Endothelial cell of umbilical vein (primary cell): ENCODE results near the gene PPP5C. TPM values are rescaled to one million over a fixed set of nuclear protein-coding genes. Genes with fewer than 3 reads are reported as not detected.

Source experiments
- BruUV-seq: library from RNA; stranded (reverse); fragments of 400-500 nt; replicated peaks from 2 replicates; lab custom pipeline; 2021; lab: Mats Ljungman, UMichigan
- CTCF ChIA-PET: fragments of 300-600, 350-600 bp; sonication (Branson Sonifier 250); formaldehyde crosslinking; loops from one replicate; lab custom pipeline; 2021; ENCODE audit warnings: antibody characterized with exemption, inconsistent platforms; lab: Charles Lee
- POLR2A ChIA-PET: fragments of 300-600, 350-600 bp; sonication (Branson Sonifier 250); formaldehyde crosslinking; loops from one replicate; lab custom pipeline; 2021; ENCODE audit warnings: antibody characterized with exemption, inconsistent platforms; lab: Charles Lee
- DNase-seq: peaks from one replicate; pipeline ENCODE4 v3.0.0-alpha.2; 2011; ENCODE audit warnings: low read depth, low spot score
- FAIRE-seq: peaks from 2 replicates; lab custom pipeline; 2011; peaks lifted over from hg19 to GRCh38; lab: Jason Lieb, UNC
- H2AFZ ChIP-seq: 2 replicates; pipeline ENCODE4 v1.6.0; 2012; ENCODE audit warnings: low read depth, low read length, control low read depth, inconsistent platforms
- H3K27ac ChIP-seq: 2 replicates; pipeline ENCODE4 v1.5.1; 2011; ENCODE audit warnings: low read depth, mild to moderate bottlenecking, control low read depth, low read length, moderate library complexity; ENCODE audit not compliant: insufficient read depth
- H3K27me3 ChIP-seq, 2 experiments: 2 replicates each; pipeline versions ENCODE4 v1.6.0 to v1.6.1; 2011; ENCODE audit warnings: low read length in 2 of 2, mixed read lengths in 1 of 2; ENCODE audit not compliant: control insufficient read depth in 2 of 2, insufficient read depth in 2 of 2
- H3K36me3 ChIP-seq, 2 experiments: 2 replicates in 1 of 2; 3 replicates in 1 of 2; pipeline ENCODE4 v1.5.1; 2011; ENCODE audit warnings: low read length in 2 of 2, mild to moderate bottlenecking in 1 of 2, moderate library complexity in 1 of 2; ENCODE audit not compliant: control insufficient read depth in 2 of 2, insufficient read depth in 2 of 2; ENCODE audit errors: extremely low read depth in 1 of 2
- H3K4me1 ChIP-seq: 3 replicates; pipeline ENCODE4 v1.5.1; 2011; ENCODE audit warnings: mild to moderate bottlenecking, low read length; ENCODE audit not compliant: control insufficient read depth, insufficient read depth; ENCODE audit errors: extremely low read depth
- H3K4me2 ChIP-seq: 2 replicates; pipeline ENCODE4 v1.6.1; 2011; ENCODE audit warnings: low read length, control low read depth, mixed read lengths; ENCODE audit not compliant: insufficient read depth
- H3K4me3 ChIP-seq, 3 experiments: fragments of 200-600 bp in 1 of 3; sonication (generic), shearing (Covaris generic) in 1 of 3; replicated peaks in 1 of 3; 2 replicates each; pipeline ENCODE4 v1.5.1; 2011 to 2016; ENCODE audit warnings: control low read depth in 3 of 3, low read length in 3 of 3, mild to moderate bottlenecking in 2 of 3, inconsistent platforms in 1 of 3, low read depth in 1 of 3, moderate library complexity in 1 of 3; ENCODE audit not compliant: insufficient read depth in 1 of 3
- H3K79me2 ChIP-seq: 2 replicates; pipeline ENCODE4 v1.6.0; 2012; ENCODE audit warnings: low read length, inconsistent platforms; ENCODE audit not compliant: control insufficient read depth, insufficient read depth
- H3K9ac ChIP-seq: replicated peaks from 2 replicates; pipeline ENCODE3; 2011; ENCODE audit warnings: low read length, control low read depth; ENCODE audit not compliant: insufficient read depth; ENCODE audit errors: extremely low read depth
- H3K9me1 ChIP-seq: replicated peaks from 3 replicates; pipeline ENCODE4 v1.6.0; 2011; ENCODE audit warnings: mild to moderate bottlenecking, low read length; ENCODE audit not compliant: control insufficient read depth, insufficient read depth; ENCODE audit errors: extremely low read depth
- H3K9me3 ChIP-seq: replicated peaks from 2 replicates; pipeline ENCODE4 v1.5.1; 2012; ENCODE audit warnings: low read length, inconsistent platforms; ENCODE audit not compliant: control insufficient read depth, insufficient read depth
- H4K20me1 ChIP-seq: replicated peaks from 2 replicates; pipeline ENCODE3; 2011; ENCODE audit warnings: mild to moderate bottlenecking, low read length; ENCODE audit not compliant: control insufficient read depth, insufficient read depth; ENCODE audit errors: extremely low read depth
- EZH2 ChIP-seq: IDR thresholded peaks from 2 replicates; pipeline ENCODE4 v1.6.1; 2012; ENCODE audit warnings: borderline replicate concordance, low read depth, mild to moderate bottlenecking, moderate library complexity, low read length, inconsistent platforms; ENCODE audit not compliant: severe bottlenecking
- FOS ChIP-seq: IDR thresholded peaks from 2 replicates; pipeline ENCODE4 v1.6.1; 2011; ENCODE audit warnings: mild to moderate bottlenecking, low read length, moderate library complexity, borderline replicate concordance; ENCODE audit not compliant: insufficient read depth
- GATA2 ChIP-seq: IDR thresholded peaks from 2 replicates; pipeline ENCODE4 v1.7.0; 2011; ENCODE audit warnings: low read depth, mild to moderate bottlenecking, moderate library complexity, mixed read lengths, low read length; ENCODE audit not compliant: insufficient read length, insufficient read depth
- JUN ChIP-seq: IDR thresholded peaks from 2 replicates; pipeline ENCODE4 v1.6.1; 2011; ENCODE audit warnings: borderline replicate concordance, low read depth; ENCODE audit not compliant: insufficient read length, insufficient read depth
- MYC ChIP-seq: IDR thresholded peaks from one replicate; pipeline ENCODE4 v1.6.1; 2011; ENCODE audit warnings: mild to moderate bottlenecking, low read depth, low read length
- POLR2A ChIP-seq: IDR thresholded peaks from 2 replicates; pipeline ENCODE4 v1.6.1; 2012; ENCODE audit warnings: low read depth, mild to moderate bottlenecking, control low read depth, low read length
- POLR2AphosphoS5 ChIP-seq: IDR thresholded peaks from 2 replicates; pipeline ENCODE4 v1.6.1; 2012; ENCODE audit warnings: low read depth, mild to moderate bottlenecking, control low read depth, low read length, moderate library complexity; ENCODE audit not compliant: insufficient read depth
- dilution Hi-C: fragments of 300-500 bp; cut with MboI; formaldehyde crosslinking; loops from one replicate; pipeline ENCODE4 v1.15.0; 2019; ENCODE audit warnings: low sequenced_read_pairs; ENCODE audit not compliant: extremely low pct_ligation_motif_present
- intact Hi-C: fragments of 100-400 bp; cut with micrococcal nuclease; formaldehyde crosslinking; loops from one replicate; pipeline ENCODE4 v1.10.0; 2022
- polyA plus RNA-seq, 4 experiments: library from polyadenylated mRNA; depleted of rRNA in 3 of 4; stranded (reverse) in 3 of 4; unstranded in 1 of 4; fragments of >200 nt; gene quantifications; 2 replicates each; pipeline versions ENCODE4 v1.2.1 to v1.2.3, GENCODE V29; 2011 to 2012; ENCODE audit warnings: missing spikeins in 1 of 4
- total RNA-seq: library from RNA; stranded (reverse); gene quantifications from 2 replicates; pipeline ENCODE4 v1.2.3, GENCODE V29; 2021
- TF ChIP-seq, protein P1 (sequence below): IDR thresholded peaks from 2 replicates; pipeline ENCODE4 v1.6.1; 2011; ENCODE audit not compliant: insufficient read depth, insufficient read length
- TF ChIP-seq, protein P2 (sequence below), 2 donors: IDR thresholded peaks; 1 replicate in 1 of 2; 2 replicates in 1 of 2; pipeline ENCODE4 v1.5.1; 2011; ENCODE audit warnings: low read length in 2 of 2, mild to moderate bottlenecking in 2 of 2, moderate library complexity in 2 of 2, control low read depth in 1 of 2, inconsistent platforms in 1 of 2, low read depth in 1 of 2; ENCODE audit not compliant: insufficient read depth in 1 of 2; ENCODE audit errors: extremely low read depth in 1 of 2

The PPP5C gene
- total and polyA plus RNA-seq, 2 donors (not counting 3 experiments of a cell fraction or from before 2014, with no cell fraction given): 114 to 172 TPM

DNA sequence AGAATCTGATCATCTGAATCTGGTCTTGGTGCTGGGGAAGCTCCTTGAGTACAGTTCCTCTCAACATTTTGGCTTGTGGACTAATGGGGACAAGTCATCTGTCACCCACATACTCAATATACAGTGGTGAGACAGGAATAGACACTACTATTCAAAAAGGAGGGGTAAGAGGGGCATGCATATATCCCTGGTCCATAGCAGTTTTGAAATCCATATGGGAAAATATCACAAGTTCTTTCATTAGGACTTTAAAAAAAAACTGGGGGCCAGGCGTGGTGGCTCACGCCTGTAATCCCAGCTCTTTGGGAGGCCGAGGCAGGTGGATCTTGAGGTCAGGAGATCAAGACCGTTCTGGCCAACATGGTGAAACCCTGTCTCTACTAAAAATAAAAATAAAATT lies 20.3 kb upstream of the PPP5C start:
- no TSS peak for BruUV-seq
- no peak overlapping the region for H3K27ac ChIP-seq
- FAIRE-seq (no peak), DNase-seq (no peak)
- H3K9me1 ChIP-seq: no peaks in the 10 kb centered on the region
- dilution Hi-C loops: no loop called here
- no peak overlapping the region for H3K4me3 ChIP-seq
- no peaks in the 10 kb centered on the region for H4K20me1 ChIP-seq
- ChIA-PET CTCF (interaction anchor here (0.5 to 3.6 kb wide), 2 partner anchors 46 to 90 kb away, joined by 3 to 13 read pairs; no protein-coding TSS in a partner anchor), POLR2A (no interaction called here)
- TF ChIP-seq FOS (no peak), POLR2AphosphoS5 (no peak), GATA2 (no peak), EZH2 (no peak), POLR2A (no peak), JUN (no peak), MYC (no peak)
- TF ChIP-seq, protein P1, sequence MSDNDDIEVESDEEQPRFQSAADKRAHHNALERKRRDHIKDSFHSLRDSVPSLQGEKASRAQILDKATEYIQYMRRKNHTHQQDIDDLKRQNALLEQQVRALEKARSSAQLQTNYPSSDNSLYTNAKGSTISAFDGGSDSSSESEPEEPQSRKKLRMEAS: no peak
- TF ChIP-seq, protein P2, sequence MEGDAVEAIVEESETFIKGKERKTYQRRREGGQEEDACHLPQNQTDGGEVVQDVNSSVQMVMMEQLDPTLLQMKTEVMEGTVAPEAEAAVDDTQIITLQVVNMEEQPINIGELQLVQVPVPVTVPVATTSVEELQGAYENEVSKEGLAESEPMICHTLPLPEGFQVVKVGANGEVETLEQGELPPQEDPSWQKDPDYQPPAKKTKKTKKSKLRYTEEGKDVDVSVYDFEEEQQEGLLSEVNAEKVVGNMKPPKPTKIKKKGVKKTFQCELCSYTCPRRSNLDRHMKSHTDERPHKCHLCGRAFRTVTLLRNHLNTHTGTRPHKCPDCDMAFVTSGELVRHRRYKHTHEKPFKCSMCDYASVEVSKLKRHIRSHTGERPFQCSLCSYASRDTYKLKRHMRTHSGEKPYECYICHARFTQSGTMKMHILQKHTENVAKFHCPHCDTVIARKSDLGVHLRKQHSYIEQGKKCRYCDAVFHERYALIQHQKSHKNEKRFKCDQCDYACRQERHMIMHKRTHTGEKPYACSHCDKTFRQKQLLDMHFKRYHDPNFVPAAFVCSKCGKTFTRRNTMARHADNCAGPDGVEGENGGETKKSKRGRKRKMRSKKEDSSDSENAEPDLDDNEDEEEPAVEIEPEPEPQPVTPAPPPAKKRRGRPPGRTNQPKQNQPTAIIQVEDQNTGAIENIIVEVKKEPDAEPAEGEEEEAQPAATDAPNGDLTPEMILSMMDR (IDR thresholded peaks at IDR 0.05; ENCODE audit: extremely low read depth in 1 of 2, insufficient read depth in 1 of 2, low read depth in 1 of 2, low read length in 2 of 2): no peak
- H3K27me3 ChIP-seq: no peaks in the 10 kb centered on the region
- no peaks in the 10 kb centered on the region for H3K4me1 ChIP-seq
- intact Hi-C loops: no loop called here
- no peaks in the 10 kb centered on the region for H3K79me2 ChIP-seq
- H3K9me3 ChIP-seq: no peaks in the 10 kb centered on the region
- H3K4me2 ChIP-seq: no peak overlapping the region
- H3K9ac ChIP-seq: no peak overlapping the region
- no peak overlapping the region for H2AFZ ChIP-seq
- peaks cover 0 to 11% of the 10 kb centered on the region in 2 experiments for H3K36me3 ChIP-seq
